Measurements from ENCODE around the gene CD46.

Gene CD46

GRCh38 chr1:207806531-207807325, 54.9 kb downstream of the CD46 start:
- Histone ChIP-seq H3K27me3 (no peaks in the 10 kb centered on the region), H3K4me3 (ENCODE audit: low read depth in 1 of 2, low read length in 1 of 2) (peak overlapping the region; percentile 25 to 39), H3K27ac (peak overlapping the region; percentile 94), H3K9me3 (no peaks in the 10 kb centered on the region), H3K4me1 (ENCODE audit: control insufficient read depth in 1 of 2, insufficient read depth in 1 of 2, low read depth in 1 of 2, low read length in 1 of 2) (peaks cover 29 to 40% of the 10 kb centered on the region in 2 experiments), H3K36me3 (peaks cover 91% of the 10 kb centered on the region)
- TF ChIP-seq, protein P1, sequence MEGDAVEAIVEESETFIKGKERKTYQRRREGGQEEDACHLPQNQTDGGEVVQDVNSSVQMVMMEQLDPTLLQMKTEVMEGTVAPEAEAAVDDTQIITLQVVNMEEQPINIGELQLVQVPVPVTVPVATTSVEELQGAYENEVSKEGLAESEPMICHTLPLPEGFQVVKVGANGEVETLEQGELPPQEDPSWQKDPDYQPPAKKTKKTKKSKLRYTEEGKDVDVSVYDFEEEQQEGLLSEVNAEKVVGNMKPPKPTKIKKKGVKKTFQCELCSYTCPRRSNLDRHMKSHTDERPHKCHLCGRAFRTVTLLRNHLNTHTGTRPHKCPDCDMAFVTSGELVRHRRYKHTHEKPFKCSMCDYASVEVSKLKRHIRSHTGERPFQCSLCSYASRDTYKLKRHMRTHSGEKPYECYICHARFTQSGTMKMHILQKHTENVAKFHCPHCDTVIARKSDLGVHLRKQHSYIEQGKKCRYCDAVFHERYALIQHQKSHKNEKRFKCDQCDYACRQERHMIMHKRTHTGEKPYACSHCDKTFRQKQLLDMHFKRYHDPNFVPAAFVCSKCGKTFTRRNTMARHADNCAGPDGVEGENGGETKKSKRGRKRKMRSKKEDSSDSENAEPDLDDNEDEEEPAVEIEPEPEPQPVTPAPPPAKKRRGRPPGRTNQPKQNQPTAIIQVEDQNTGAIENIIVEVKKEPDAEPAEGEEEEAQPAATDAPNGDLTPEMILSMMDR (IDR thresholded peaks at IDR 0.05) = no peak

- Histone ChIP-seq H3K27ac (peak overlapping the region; percentile 94), H3K4me3 (ENCODE audit: low read depth in 1 of 2, low read length in 1 of 2) (peak overlapping the region; percentile 25 to 39), H3K4me1 (ENCODE audit: control insufficient read depth in 1 of 2, insufficient read depth in 1 of 2, low read depth in 1 of 2, low read length in 1 of 2) (peaks cover 29 to 40% of the 10 kb centered on the region in 2 experiments), H3K9me3 (no peaks in the 10 kb centered on the region), H3K36me3 (peaks cover 91% of the 10 kb centered on the region), H3K27me3 (no peaks in the 10 kb centered on the region)
- TF ChIP-seq, protein P1 (IDR thresholded peaks at IDR 0.05) = no peak
Observed at GRCh38 chr1:207807326-207807689, 55.5 kb downstream of the CD46 start.

DNA sequence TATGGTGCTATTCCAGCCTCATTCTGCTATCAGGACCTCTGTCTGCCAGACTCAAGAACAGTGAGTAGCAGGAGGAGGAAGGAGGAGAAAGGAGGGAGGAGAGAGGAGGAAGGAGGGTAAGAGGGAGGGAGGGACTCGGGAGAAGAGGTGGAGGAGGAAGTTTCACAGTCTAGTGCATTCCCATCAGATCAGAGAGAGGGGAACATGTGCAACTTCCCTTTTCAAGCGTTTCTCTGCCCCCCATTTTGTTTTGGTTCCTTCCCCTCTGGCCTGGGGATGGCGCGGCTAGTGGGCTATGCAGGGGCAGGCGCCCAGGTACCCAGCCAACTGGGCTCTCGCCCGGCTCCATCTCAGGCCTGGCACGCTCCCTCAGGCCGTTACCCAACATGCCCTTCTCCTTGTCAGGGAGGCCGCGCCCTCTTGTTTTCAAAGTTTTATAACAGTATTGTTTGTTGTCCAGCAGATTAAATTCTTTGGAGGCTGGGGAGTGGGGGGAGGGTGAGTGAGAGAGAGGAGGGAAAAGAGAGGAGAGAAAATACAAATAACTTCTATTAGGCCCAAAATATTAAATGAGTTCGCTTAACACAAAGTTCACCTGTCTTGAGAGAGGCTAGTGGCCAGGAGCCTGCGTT, 56.0 kb downstream of the CD46 start:
- Histone ChIP-seq H3K27me3 (no peaks in the 10 kb centered on the region), H3K4me3 (ENCODE audit: low read depth in 1 of 2, low read length in 1 of 2) (peak overlapping the region; percentile 25 to 39), H3K9me3 (no peaks in the 10 kb centered on the region), H3K36me3 (peaks cover 91% of the 10 kb centered on the region), H3K27ac (peak overlapping the region; percentile 94), H3K4me1 (ENCODE audit: control insufficient read depth in 1 of 2, insufficient read depth in 1 of 2, low read depth in 1 of 2, low read length in 1 of 2) (peaks cover 29 to 40% of the 10 kb centered on the region in 2 experiments)
- TF ChIP-seq, protein P1 (IDR thresholded peaks at IDR 0.05) = peak; percentile 19

DNA sequence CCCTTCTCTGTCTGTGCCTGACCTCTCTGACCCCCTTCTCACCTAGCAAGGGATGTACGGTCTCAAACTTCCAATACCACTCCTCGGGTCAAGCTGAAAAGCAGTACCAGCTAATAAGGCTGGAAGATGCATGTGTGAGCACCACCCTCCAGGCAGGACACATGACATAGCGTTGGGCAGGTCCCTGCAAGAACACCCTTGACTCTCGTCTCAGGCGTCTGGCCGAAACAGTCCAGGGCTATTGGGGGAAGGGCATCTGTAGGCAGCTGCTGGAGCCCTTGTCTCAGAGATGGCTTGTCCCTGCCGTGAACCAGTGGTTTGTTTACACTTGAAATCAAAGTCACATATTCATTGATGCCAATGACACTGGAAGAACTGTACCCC, 56.5 kb downstream of the CD46 start:
- Histone ChIP-seq H3K36me3 (peaks cover 91% of the 10 kb centered on the region), H3K4me3 (ENCODE audit: low read depth in 1 of 2, low read length in 1 of 2) (peak overlapping the region; percentile 2 to 39), H3K4me1 (ENCODE audit: control insufficient read depth in 1 of 2, insufficient read depth in 1 of 2, low read depth in 1 of 2, low read length in 1 of 2) (peaks cover 29 to 40% of the 10 kb centered on the region in 2 experiments), H3K27ac (peak overlapping the region; percentile 94), H3K27me3 (no peaks in the 10 kb centered on the region), H3K9me3 (no peaks in the 10 kb centered on the region)
- TF ChIP-seq, protein P1 (IDR thresholded peaks at IDR 0.05) = no peak

DNA sequence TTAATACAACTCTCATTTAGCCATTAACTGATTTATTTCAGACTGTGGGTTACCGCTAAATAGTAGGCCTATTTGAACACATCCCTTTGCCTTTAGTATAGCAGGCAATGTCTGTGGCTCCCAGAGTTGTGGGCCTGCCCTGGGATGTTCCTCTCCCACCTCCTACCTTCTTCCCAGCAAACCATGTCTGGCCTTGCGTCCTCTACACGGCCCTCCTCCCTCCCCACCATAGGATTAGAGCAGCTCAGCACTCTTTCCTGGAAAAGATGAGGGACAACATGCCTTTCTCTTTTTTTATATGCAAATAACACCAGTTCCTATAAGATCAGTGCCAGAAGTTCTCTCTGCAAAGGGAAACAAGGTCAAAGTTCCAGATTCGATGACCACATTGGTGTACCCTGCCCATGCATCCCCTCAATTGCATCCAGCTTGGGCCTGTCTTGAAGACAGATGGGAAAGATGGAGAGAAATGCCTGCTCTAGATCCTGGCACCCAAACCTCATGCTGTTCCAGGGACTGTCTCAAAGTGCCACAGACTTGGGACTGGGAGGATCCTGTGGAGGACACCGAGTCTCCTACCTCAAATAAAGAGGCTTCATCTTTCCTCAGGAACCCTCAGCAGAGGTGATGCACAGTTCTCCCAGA, 57.2 kb downstream of the CD46 start:
- H3K4me1 ChIP-seq (ENCODE audit: control insufficient read depth in 1 of 2, insufficient read depth in 1 of 2, low read depth in 1 of 2, low read length in 1 of 2) = peaks cover 29 to 40% of the 10 kb centered on the region in 2 experiments
- peaks cover 91% of the 10 kb centered on the region for H3K36me3 ChIP-seq
- TF ChIP-seq, protein P1 (IDR thresholded peaks at IDR 0.05) = no peak
- no peak overlapping the region for H3K4me3 ChIP-seq (ENCODE audit: low read depth in 1 of 2, low read length in 1 of 2)
- peak overlapping the region; percentile 94 for H3K27ac ChIP-seq
- H3K27me3 ChIP-seq = no peaks in the 10 kb centered on the region
- no peaks in the 10 kb centered on the region for H3K9me3 ChIP-seq
